A673 (cell line): ENCODE measurements around the gene CHST2.

ENCODE experiments used
- CTCF ChIP-seq: fragments of 300-800, 200-600 bp; sonication (generic); conservative IDR thresholded peaks from 2 replicates; pipeline ENCODE4 v1.5.1; 2017; ENCODE audit warnings: low read depth, mild to moderate bottlenecking, antibody characterized with exemption, low read length, moderate library complexity, mixed read lengths
- EZH2 ChIP-seq: fragments of 200-600 bp; sonication (generic); IDR thresholded peaks from 2 replicates; pipeline ENCODE4 v1.6.1; 2017; ENCODE audit warnings: borderline replicate concordance, low read depth, mild to moderate bottlenecking, mixed read lengths, antibody characterized with exemption, low read length; ENCODE audit not compliant: poor library complexity, severe bottlenecking

- no peak for TF ChIP-seq EZH2
- TF ChIP-seq CTCF = no peak
Measured at GRCh38 chr3:143092191-143092590, 27.4 kb upstream of the CHST2 start.
